Measurements from ENCODE around the gene SH3TC1.

The SH3TC1 gene

GRCh38 chr4:8278009-8278395 lies 78.9 kb downstream of the SH3TC1 start:
- no peak overlapping the region for H3K27ac ChIP-seq (ENCODE audit: low read depth, low read length, poor library complexity, severe bottlenecking)
- no peaks in the 10 kb centered on the region for H3K79me2 ChIP-seq (ENCODE audit: insufficient read depth, low read length)
- no peaks in the 10 kb centered on the region for H3F3A ChIP-seq (ENCODE audit: insufficient read depth, low read length)
- no peak overlapping the region for H2AFZ ChIP-seq (ENCODE audit: low read length)
- H3K4me1 ChIP-seq (ENCODE audit: insufficient read depth, low read length, severe bottlenecking), result no peaks in the 10 kb centered on the region
- no peak overlapping the region for H3K9ac ChIP-seq (ENCODE audit: low read length)
- peaks cover 4% of the 10 kb centered on the region; the same call in 1 of the 2 replicates for H3K27me3 ChIP-seq (ENCODE audit: insufficient read depth, low read length)
- no peaks in the 10 kb centered on the region for H3K9me2 ChIP-seq (ENCODE audit: low read depth, low read length)
- H3K36me3 ChIP-seq (ENCODE audit: insufficient read depth, low read length), result no peaks in the 10 kb centered on the region
- H3K4me2 ChIP-seq (ENCODE audit: low read length), result no peak overlapping the region
- no peak overlapping the region for H3K4me3 ChIP-seq (ENCODE audit: low read depth, low read length, poor library complexity, severe bottlenecking)
- H4K20me1 ChIP-seq (ENCODE audit: insufficient read depth, low read length), result no peaks in the 10 kb centered on the region
- no peaks in the 10 kb centered on the region for H3K9me3 ChIP-seq (ENCODE audit: low read length)
- no peak for TF ChIP-seq CTCF (IDR thresholded peaks at IDR 0.05; ENCODE audit: low read length)
- TF ChIP-seq EZH2 (IDR thresholded peaks at IDR 0.05; ENCODE audit: borderline replicate concordance, low read length), result no peak

- H3K4me2 ChIP-seq (ENCODE audit: low read length), result no peak overlapping the region
- no peak overlapping the region for H2AFZ ChIP-seq (ENCODE audit: low read length)
- no peaks in the 10 kb centered on the region for H3F3A ChIP-seq (ENCODE audit: insufficient read depth, low read length)
- no peak overlapping the region for H3K4me3 ChIP-seq (ENCODE audit: low read depth, low read length, poor library complexity, severe bottlenecking)
- H3K9me2 ChIP-seq (ENCODE audit: low read depth, low read length), result no peaks in the 10 kb centered on the region
- no peaks in the 10 kb centered on the region for H3K9me3 ChIP-seq (ENCODE audit: low read length)
- H3K9ac ChIP-seq (ENCODE audit: low read length), result no peak overlapping the region
- no peak overlapping the region for H3K27ac ChIP-seq (ENCODE audit: low read depth, low read length, poor library complexity, severe bottlenecking)
- peaks cover 4% of the 10 kb centered on the region; the same call in 1 of the 2 replicates for H3K27me3 ChIP-seq (ENCODE audit: insufficient read depth, low read length)
- no peaks in the 10 kb centered on the region for H3K36me3 ChIP-seq (ENCODE audit: insufficient read depth, low read length)
- peaks cover 6% of the 10 kb centered on the region for H3K4me1 ChIP-seq (ENCODE audit: insufficient read depth, low read length, severe bottlenecking)
- H3K79me2 ChIP-seq (ENCODE audit: insufficient read depth, low read length), result no peaks in the 10 kb centered on the region
- TF ChIP-seq EZH2 (IDR thresholded peaks at IDR 0.05; ENCODE audit: borderline replicate concordance, low read length) (no peak), CTCF (IDR thresholded peaks at IDR 0.05; ENCODE audit: low read length) (no peak)
- no peaks in the 10 kb centered on the region for H4K20me1 ChIP-seq (ENCODE audit: insufficient read depth, low read length)
Measured at GRCh38 chr4:8278421-8279287, 79.6 kb downstream of the SH3TC1 start.

- Histone ChIP-seq H3K36me3 (ENCODE audit: insufficient read depth, low read length) (no peaks in the 10 kb centered on the region), H3K27ac (ENCODE audit: low read depth, low read length, poor library complexity, severe bottlenecking) (no peak overlapping the region), H3K9me3 (ENCODE audit: low read length) (no peaks in the 10 kb centered on the region), H3K4me3 (ENCODE audit: low read depth, low read length, poor library complexity, severe bottlenecking) (no peak overlapping the region), H2AFZ (ENCODE audit: low read length) (no peak overlapping the region), H3K4me1 (ENCODE audit: insufficient read depth, low read length, severe bottlenecking) (peaks cover 15% of the 10 kb centered on the region), H3K27me3 (ENCODE audit: insufficient read depth, low read length) (peaks cover 4% of the 10 kb centered on the region; the same call in 1 of the 2 replicates), H3K79me2 (ENCODE audit: insufficient read depth, low read length) (no peaks in the 10 kb centered on the region), H3K9me2 (ENCODE audit: low read depth, low read length) (no peaks in the 10 kb centered on the region), H4K20me1 (ENCODE audit: insufficient read depth, low read length) (no peaks in the 10 kb centered on the region), H3K4me2 (ENCODE audit: low read length) (no peak overlapping the region), H3K9ac (ENCODE audit: low read length) (no peak overlapping the region), H3F3A (ENCODE audit: insufficient read depth, low read length) (no peaks in the 10 kb centered on the region)
- no peak for TF ChIP-seq CTCF (IDR thresholded peaks at IDR 0.05; ENCODE audit: low read length)
- TF ChIP-seq EZH2 (IDR thresholded peaks at IDR 0.05; ENCODE audit: borderline replicate concordance, low read length), result no peak
Measured at GRCh38 chr4:8279321-8280157, 80.4 kb downstream of the SH3TC1 start.
